ENCODE measurements around the gene FASTKD3. TPM values are rescaled to one million over a fixed set of nuclear protein-coding genes. Genes with fewer than 3 reads are reported as not detected.

The FASTKD3 gene
- total RNA-seq, 4 donors from 2014 or later: 4.7 to 16.0 (median 8.2) TPM

GRCh38 chr5:7852988-7853387, 15.8 kb downstream of the FASTKD3 start:
- H3K9me3 ChIP-seq: no peaks in the 10 kb centered on the region
- DNase-seq (ENCODE audit: low spot score in 2 of 2): no peak
- no peak for TF ChIP-seq EP300 (IDR thresholded peaks at IDR 0.05)
- no peak for TF ChIP-seq CTCF (IDR thresholded peaks at IDR 0.05)
- peaks cover 0 to 29% (median 5%) of the 10 kb centered on the region in 4 donors for H3K4me1 ChIP-seq
- peaks cover 0 to 5% (median 0%) of the 10 kb centered on the region in 3 donors for H3K36me3 ChIP-seq
- 79 to 86% methylated on average over 2 of the region's 2 CpGs for WGBS, 2 donors
- peaks cover 0 to 6% of the 10 kb centered on the region in 2 donors for H3K27me3 ChIP-seq
- H3K27ac ChIP-seq: peak overlapping the region in 1 of 4 donors; percentile 28
- no peak overlapping the region for H3K4me3 ChIP-seq

- peaks cover 0 to 9% of the 10 kb centered on the region in 2 donors for H3K27me3 ChIP-seq
- DNase-seq (ENCODE audit: low spot score in 2 of 2): no peak
- TF ChIP-seq POLR2A (IDR thresholded peaks at IDR 0.05): no peak
- TF ChIP-seq CTCF (IDR thresholded peaks at IDR 0.05): no peak
- no peak for TF ChIP-seq EP300 (IDR thresholded peaks at IDR 0.05)
- H3K9me3 ChIP-seq: no peaks in the 10 kb centered on the region
- peaks cover 0 to 29% (median 5%) of the 10 kb centered on the region in 4 donors for H3K4me1 ChIP-seq
- no peak overlapping the region for H3K4me3 ChIP-seq
- peak overlapping the region in 1 of 4 donors; percentile 28 for H3K27ac ChIP-seq
- H3K36me3 ChIP-seq: peaks cover 0 to under 1% (median 0%) of the 10 kb centered on the region in 3 donors
- WGBS, 2 donors: 49 to 65% methylated on average over 1 of the region's 1 CpG
Observed at GRCh38 chr5:7852542-7852941, 16.3 kb downstream of the FASTKD3 start.

GRCh38 chr5:7851617-7852289, 17.1 kb downstream of the FASTKD3 start:
- Histone ChIP-seq H3K36me3 (no peaks in the 10 kb centered on the region), H3K4me1 (peaks cover 0 to 29% (median 5%) of the 10 kb centered on the region in 4 donors), H3K27me3 (peaks cover 0 to 12% of the 10 kb centered on the region in 2 donors), H3K9me3 (no peaks in the 10 kb centered on the region), H3K4me3 (no peak overlapping the region), H3K27ac (peak overlapping the region in 1 of 4 donors; percentile 28)
- TF ChIP-seq POLR2A (IDR thresholded peaks at IDR 0.05): no peak
- TF ChIP-seq EP300 (IDR thresholded peaks at IDR 0.05): no peak
- no peak for TF ChIP-seq CTCF (IDR thresholded peaks at IDR 0.05)
- 85 to 92% methylated on average over 8 of the region's 8 CpGs for WGBS, 2 donors
- DNase-seq (ENCODE audit: low spot score in 2 of 2): no peak

- no peaks in the 10 kb centered on the region for H3K36me3 ChIP-seq
- no peak for DNase-seq (ENCODE audit: low spot score in 2 of 2)
- H3K27me3 ChIP-seq: peaks cover 0 to 12% of the 10 kb centered on the region in 2 donors
- TF ChIP-seq EP300 (IDR thresholded peaks at IDR 0.05): no peak
- TF ChIP-seq CTCF (IDR thresholded peaks at IDR 0.05): no peak
- TF ChIP-seq POLR2A (IDR thresholded peaks at IDR 0.05): no peak
- H3K4me1 ChIP-seq: peaks cover 0 to 29% (median 5%) of the 10 kb centered on the region in 4 donors
- no peak overlapping the region for H3K27ac ChIP-seq
- 57 to 63% methylated on average over 16 of the region's 16 CpGs for WGBS, 2 donors
- peak overlapping the region in 3 of 4 donors; percentile 35 to 61 (median 53) for H3K4me3 ChIP-seq
- no peaks in the 10 kb centered on the region for H3K9me3 ChIP-seq
Observed at GRCh38 chr5:7851240-7851592, 17.6 kb downstream of the FASTKD3 start.

- no peaks in the 10 kb centered on the region for H3K9me3 ChIP-seq
- peak in 2 of 5 experiments; percentile 16 to 36 for TF ChIP-seq CTCF (IDR thresholded peaks at IDR 0.05)
- no peak for TF ChIP-seq POLR2A (IDR thresholded peaks at IDR 0.05)
- H3K36me3 ChIP-seq: no peaks in the 10 kb centered on the region
- peaks cover 0 to 12% of the 10 kb centered on the region in 2 donors for H3K27me3 ChIP-seq
- H3K4me1 ChIP-seq: peaks cover 0 to 29% (median 5%) of the 10 kb centered on the region in 4 donors
- no peak for DNase-seq (ENCODE audit: low spot score in 2 of 2)
- peak within 1 kb of the TSS; percentile 35 to 61 (median 47) for H3K4me3 ChIP-seq
- 3 to 9% methylated on average over 12 to 37 of the region's 76 CpGs for WGBS, 2 donors
- peak within 1 kb of the TSS in 1 of 4 donors; percentile 28 for H3K27ac ChIP-seq
Observed at GRCh38 chr5:7850395-7851239, 18.2 kb downstream of the FASTKD3 start, which contains the start of gene CFAP90. Gene CFAP90, minus strand, starts transcription at chr5:7851133. Its CDS starts 112 bp downstream, at chr5:7851021.
